Upper lobe of left lung (tissue), 6 donors: ENCODE measurements around the gene HCAR1. TPM values are rescaled to one million over a fixed set of nuclear protein-coding genes. Genes with fewer than 3 reads are reported as not detected.
"Not testable (repeated sequence)": the region's sequence is repeated elsewhere in the genome, so short reads cannot be mapped to it uniquely, and the experiment has no call there.

Experiments
- ATAC-seq, 2 donors: fragments of 200-7000 bp; cut with Tn5 transposase; one replicate each; pipeline ENCODE4 v1.9.1; 2022; ENCODE audit warnings: mild to moderate bottlenecking in 2 of 2, moderate library complexity in 2 of 2; ENCODE audit not compliant: low FRiP score in 2 of 2
- DNase-seq, 2 donors: peaks; one replicate each; pipeline ENCODE4 v3.0.0-alpha.2; 2019 to 2020
- H3K27ac ChIP-seq, 4 donors: fragments of 200-600 bp; sonication (generic); one replicate each; pipeline ENCODE4 v1.5.1; 2016 to 2019
- H3K27me3 ChIP-seq, 4 donors: fragments of 200-600 bp; sonication (generic); one replicate each; pipeline ENCODE4 v1.5.1; 2017 to 2019
- H3K36me3 ChIP-seq, 4 donors: fragments of 200-600 bp; sonication (generic); one replicate each; pipeline ENCODE4 v1.5.1; 2016 to 2019
- H3K4me1 ChIP-seq, 4 donors: fragments of 200-600 bp; sonication (generic); one replicate each; pipeline ENCODE4 v1.5.1; 2018 to 2019
- H3K4me3 ChIP-seq, 4 donors: fragments of 200-600 bp; sonication (generic); one replicate each; pipeline ENCODE4 v1.5.1; 2017 to 2019; ENCODE audit warnings: mild to moderate bottlenecking in 2 of 4, moderate library complexity in 1 of 4
- H3K9me3 ChIP-seq, 4 donors: fragments of 200-600 bp; sonication (generic); one replicate each; pipeline ENCODE4 v1.5.1; 2018 to 2019
- CTCF ChIP-seq, 6 experiments: fragments of 450-650 bp in 4 of 6; fragments of 200-600 bp in 2 of 6; sonication (generic) in 2 of 6; IDR thresholded peaks; one replicate each; pipeline ENCODE4 v1.5.1; 2016 to 2019; ENCODE audit warnings: antibody characterized with exemption in 6 of 6
- EP300 ChIP-seq, 4 donors: sonication (generic); formaldehyde crosslinking; IDR thresholded peaks; one replicate each; pipeline ENCODE4 v1.5.1; 2017; ENCODE audit warnings: antibody characterized with exemption in 4 of 4, control low read depth in 2 of 4
- POLR2A ChIP-seq, 4 donors: fragments of 450-650 bp; IDR thresholded peaks; one replicate each; pipeline ENCODE4 v1.5.1; 2016 to 2017; ENCODE audit warnings: antibody characterized with exemption in 4 of 4, mild to moderate bottlenecking in 2 of 4
- POLR2AphosphoS5 ChIP-seq, 2 donors: sonication (generic); formaldehyde crosslinking; IDR thresholded peaks; one replicate each; pipeline ENCODE4 v1.5.1; 2017; ENCODE audit warnings: antibody characterized with exemption in 2 of 2
- WGBS, 2 donors: methylation state at CpG; one replicate each; pipeline ENCODE4 v1.1.5; 2017 to 2018; 5-methylcytosine and 5-hydroxymethylcytosine counted together
- total RNA-seq, 6 donors: library from RNA; depleted of rRNA in 4 of 6; stranded (reverse); fragments of >200 nt in 4 of 6; gene quantifications; one replicate each; pipeline versions ENCODE4 v1.1.0 to v1.2.1, GENCODE V29; 2016 to 2021
- donor health status: DM: no; HTN: no; CAD: no; lungs with moderate emphysema.
- donor health status: DM: no; HTN: yes; CAD: no; lungs with severe emphysema.

HCAR1 gene
- total RNA-seq, 6 donors from 2014 or later, result 0.33 to 6.3 (median 0.71) TPM

- H3K9me3 ChIP-seq, H3K4me3 ChIP-seq, H3K4me1 ChIP-seq, H3K27me3 ChIP-seq, H3K36me3 ChIP-seq: not testable (repeated sequence)
- peak within 1 kb of the TSS in 1 of 4 donors; percentile 47 for H3K27ac ChIP-seq
- peak in 1 of 2 donors; percentile 75 for ATAC-seq
- DNase-seq, result peak in 1 of 2 donors; percentile 63
- peak in 1 of 4 donors; percentile 12 for TF ChIP-seq POLR2A (IDR thresholded peaks at IDR 0.05)
- 70 to 81% methylated on average over 19 to 22 of the region's 22 CpGs for WGBS, 2 donors
These were observed 27.6 kb downstream of the HCAR1 start, which contains the start of gene HCAR2 for GRCh38 chr12:122702890-122703611. Gene HCAR2, minus strand, starts transcription at chr12:122703357. Its CDS starts 74 bp downstream, at chr12:122703283.

DNA sequence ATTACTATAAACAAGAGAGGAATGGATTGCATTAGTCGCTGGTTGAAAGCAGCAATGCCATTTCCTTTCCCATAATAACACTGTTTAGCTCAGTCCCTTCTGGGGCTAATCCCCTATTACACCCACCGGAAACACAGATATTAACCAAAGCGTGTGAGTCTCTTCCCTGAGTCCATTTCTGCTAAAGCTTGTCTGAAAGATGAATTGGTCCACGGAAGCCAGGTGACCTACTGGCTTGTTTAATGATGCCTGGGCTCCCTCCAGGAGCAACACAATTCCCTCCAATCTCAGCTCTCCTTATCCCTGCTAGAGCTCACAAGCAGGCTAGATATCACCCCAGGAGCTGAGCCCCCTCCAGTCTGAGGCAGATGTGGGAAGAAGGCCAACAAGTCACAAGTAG, 29.2 kb downstream of the HCAR1 start:
- peak overlapping the region in 1 of 4 donors; percentile 10 for H3K4me3 ChIP-seq
- 45 to 68% methylated on average over 4 of the region's 4 CpGs for WGBS, 2 donors
- not testable (repeated sequence) for H3K4me1 ChIP-seq, H3K27me3 ChIP-seq, DNase-seq, H3K9me3 ChIP-seq, ATAC-seq, H3K27ac ChIP-seq, H3K36me3 ChIP-seq

DNA sequence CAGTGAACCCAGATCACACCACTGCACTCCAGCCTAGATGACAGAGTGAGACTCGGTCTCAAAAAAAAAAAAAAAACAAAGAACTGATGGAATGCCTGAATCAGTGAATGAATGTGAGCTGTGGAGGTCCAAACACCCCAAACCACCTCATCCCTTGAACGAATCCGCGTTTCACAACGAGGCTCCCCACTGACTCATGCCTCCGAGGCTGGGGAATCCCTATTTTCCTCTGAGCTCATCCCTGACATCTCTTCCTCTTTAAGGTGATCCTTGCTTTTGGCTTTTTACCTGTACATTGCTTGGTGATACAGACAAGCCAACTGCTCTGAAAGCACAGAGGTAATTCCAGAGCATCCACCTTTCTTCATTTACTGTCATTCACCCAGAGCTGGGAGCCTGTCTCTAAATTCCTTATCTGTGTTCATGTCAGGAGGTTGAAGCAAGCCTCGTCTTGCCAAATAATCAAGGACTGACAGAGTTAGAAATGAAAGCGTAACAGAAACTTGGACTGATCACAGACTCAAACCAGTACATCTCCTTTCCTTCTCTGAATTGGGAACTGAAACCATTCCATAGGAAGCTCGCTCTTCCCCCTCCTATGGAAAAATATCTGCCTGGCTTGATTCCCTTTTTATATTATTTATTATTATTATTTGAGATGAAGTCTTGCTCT, 30.5 kb downstream of the HCAR1 start:
- H3K27ac ChIP-seq, H3K27me3 ChIP-seq, H3K36me3 ChIP-seq, H3K9me3 ChIP-seq, H3K4me3 ChIP-seq, DNase-seq, H3K4me1 ChIP-seq: not testable (repeated sequence)
- 70% methylated on average over 2 of the region's 9 CpGs; no CpG with 5 or more reads in 1 of the 2 donors for whole genome bisulfite sequencing, 2 donors
- ATAC-seq, result peak in 1 of 2 donors; percentile 44

- H3K27me3 ChIP-seq, DNase-seq, H3K9me3 ChIP-seq, H3K4me1 ChIP-seq, H3K4me3 ChIP-seq, H3K36me3 ChIP-seq, H3K27ac ChIP-seq, ATAC-seq: not testable (repeated sequence)
- WGBS, 2 donors, result 91 to 92% methylated on average over 2 of the region's 2 CpGs
These were observed 33.7 kb downstream of the HCAR1 start for GRCh38 chr12:122696922-122697321.

DNA sequence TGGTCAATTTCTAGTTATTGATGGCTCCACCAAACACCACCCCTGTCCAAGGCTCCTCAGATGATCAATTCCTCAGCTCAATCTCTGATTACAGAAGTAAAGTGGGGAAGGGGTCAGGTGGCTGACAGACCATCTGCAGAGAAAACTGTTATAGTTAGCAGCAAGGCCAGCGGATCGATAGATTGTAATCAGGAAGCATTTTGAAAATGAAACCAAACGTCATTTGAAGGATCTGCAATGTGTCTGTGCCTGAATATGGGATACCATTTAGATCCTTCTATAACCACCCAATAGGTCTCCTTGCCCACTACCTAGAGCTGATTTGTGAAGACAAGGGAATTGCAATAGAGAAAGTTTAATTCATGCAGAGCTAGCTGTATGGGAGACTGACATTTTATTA, 39.1 kb downstream of the HCAR1 start:
- WGBS, 2 donors, result 53 to 71% methylated on average over 3 of the region's 3 CpGs
- H3K27me3 ChIP-seq, result no peaks in the 10 kb centered on the region
- no peak overlapping the region for H3K27ac ChIP-seq
- DNase-seq (no peak), ATAC-seq (no peak)
- H3K36me3 ChIP-seq, result no peaks in the 10 kb centered on the region
- H3K4me3 ChIP-seq, result no peak overlapping the region
- H3K9me3 ChIP-seq, result no peaks in the 10 kb centered on the region
- TF ChIP-seq POLR2AphosphoS5 (IDR thresholded peaks at IDR 0.05) (no peak), CTCF (IDR thresholded peaks at IDR 0.05) (no peak), EP300 (IDR thresholded peaks at IDR 0.05) (no peak), POLR2A (IDR thresholded peaks at IDR 0.05) (no peak)
- H3K4me1 ChIP-seq, result peaks cover 0 to 6% (median 0%) of the 10 kb centered on the region in 4 donors

DNA sequence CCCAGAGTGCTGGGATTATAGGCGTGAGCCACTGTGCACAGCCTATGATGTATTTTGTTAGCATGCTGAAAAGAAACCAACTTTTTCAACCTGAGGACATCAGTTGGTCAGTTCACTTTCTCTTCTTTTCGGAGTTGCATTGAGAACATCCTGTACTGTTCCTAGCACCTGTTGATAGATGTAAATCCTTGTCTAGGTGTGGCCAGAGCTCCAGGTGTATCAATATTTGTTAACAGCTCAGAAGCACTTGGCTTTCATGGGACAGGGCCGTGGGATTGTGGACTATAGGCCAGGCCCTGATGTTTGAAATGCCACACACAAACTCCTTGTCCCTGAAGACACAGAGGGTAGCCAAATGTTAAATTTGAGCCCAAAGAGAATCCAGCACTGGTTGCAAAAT, 42.4 kb downstream of the HCAR1 start:
- peak overlapping the region; percentile 38 to 71 (median 57) for H3K27ac ChIP-seq
- no peak overlapping the region for H3K4me3 ChIP-seq
- H3K36me3 ChIP-seq, result no peaks in the 10 kb centered on the region
- peaks cover 0 to 6% (median 0%) of the 10 kb centered on the region in 4 donors for H3K4me1 ChIP-seq
- DNase-seq, result peak in 1 of 2 donors; percentile 49
- WGBS, 2 donors, result 71 to 74% methylated on average over 3 of the region's 3 CpGs
- peak in 1 of 2 donors; percentile 78 for ATAC-seq
- H3K9me3 ChIP-seq, result no peaks in the 10 kb centered on the region
- TF ChIP-seq POLR2AphosphoS5 (IDR thresholded peaks at IDR 0.05) (no peak), POLR2A (IDR thresholded peaks at IDR 0.05) (no peak), CTCF (IDR thresholded peaks at IDR 0.05) (no peak), EP300 (IDR thresholded peaks at IDR 0.05) (peak in 3 of 4 donors; percentile 35 to 83 (median 39))
- H3K27me3 ChIP-seq, result no peaks in the 10 kb centered on the region
